Prostate gland (tissue), 2 donors: ENCODE results near the gene SNAI3. TPM values are rescaled to one million over a fixed set of nuclear protein-coding genes. Genes with fewer than 3 reads are reported as not detected.
A peak's percentile ranks its signal among the peaks of the same experiment; 100 is the strongest.

Experiments used
- DNase-seq: peaks from one replicate; pipeline ENCODE4 v3.0.0-alpha.2; 2019; ENCODE audit warnings: low spot score
- H3K27ac ChIP-seq, 2 donors: fragments of 200-600 bp; sonication (generic); 2 replicates each; pipeline ENCODE4 v1.5.1; 2017 to 2019
- H3K27me3 ChIP-seq: fragments of 200-600 bp; sonication (generic); replicated peaks from 2 replicates; pipeline ENCODE4 v1.5.1; 2019; ENCODE audit not compliant: insufficient read depth
- H3K36me3 ChIP-seq, 2 donors: fragments of 200-600 bp; sonication (generic); 1 replicate in 1 of 2; 2 replicates in 1 of 2; pipeline versions ENCODE4 v1.5.1 to v1.8.1; 2017 to 2019
- H3K4me1 ChIP-seq: fragments of 200-600 bp; sonication (generic); replicated peaks from 2 replicates; pipeline ENCODE4 v1.5.1; 2019
- H3K4me3 ChIP-seq, 2 donors: fragments of 200-600 bp; sonication (generic); 2 replicates each; pipeline ENCODE4 v1.5.1; 2017 to 2019
- H3K9me3 ChIP-seq: fragments of 200-600 bp; sonication (generic); 2 replicates; pipeline ENCODE4 v1.5.1; 2017
- CTCF ChIP-seq, 4 experiments: fragments of 200-600 bp in 2 of 4; fragments of 450-650 bp in 2 of 4; sonication (generic) in 2 of 4; IDR thresholded peaks; 1 replicate in 3 of 4; 2 replicates in 1 of 4; pipeline ENCODE4 v1.5.1; 2016 to 2019; ENCODE audit warnings: antibody characterized with exemption in 4 of 4, mild to moderate bottlenecking in 2 of 4, moderate library complexity in 2 of 4
- POLR2A ChIP-seq: fragments of 450-650 bp; IDR thresholded peaks from one replicate; pipeline ENCODE4 v1.6.1; 2016; ENCODE audit warnings: antibody characterized with exemption, mild to moderate bottlenecking
- POLR2AphosphoS5 ChIP-seq: sonication (generic); formaldehyde crosslinking; IDR thresholded peaks from one replicate; pipeline ENCODE4 v1.6.1; 2017; ENCODE audit warnings: antibody characterized with exemption
- WGBS: methylation state at CpG from one replicate; pipeline ENCODE4 v1.1.5; 2018; 5-methylcytosine and 5-hydroxymethylcytosine counted together
- intact Hi-C: fragments of 100-400 bp; cut with DNase I; formaldehyde crosslinking; loops from one replicate; pipeline ENCODE4 v1.14.2; 2022
- total RNA-seq, 2 donors: library from RNA; depleted of rRNA; stranded (reverse); fragments of >200 nt; gene quantifications; one replicate each; pipeline ENCODE4 v1.1.0, GENCODE V29; 2016

The SNAI3 gene
- total RNA-seq, 2 donors from 2014 or later, result 0.46 to 2.8 TPM

- TF ChIP-seq CTCF (IDR thresholded peaks at IDR 0.05) (no peak), POLR2A (no peak)
- intact Hi-C loops, result no loop called here
- no peak for DNase-seq
- 20% methylated on average over 37 of the region's 37 CpGs for WGBS
- Histone ChIP-seq H3K36me3 (peaks cover 0 to 5% of the 10 kb centered on the region in 2 donors), H3K27ac (peak overlapping the region; percentile 13 to 26), H3K4me1 (no peaks in the 10 kb centered on the region), H3K4me3 (peak overlapping the region; percentile 46 to 57), H3K27me3 (no peaks in the 10 kb centered on the region), H3K9me3 (no peaks in the 10 kb centered on the region)
These were observed 36.2 kb downstream of the SNAI3 start for GRCh38 chr16:88649924-88650748.

DNA sequence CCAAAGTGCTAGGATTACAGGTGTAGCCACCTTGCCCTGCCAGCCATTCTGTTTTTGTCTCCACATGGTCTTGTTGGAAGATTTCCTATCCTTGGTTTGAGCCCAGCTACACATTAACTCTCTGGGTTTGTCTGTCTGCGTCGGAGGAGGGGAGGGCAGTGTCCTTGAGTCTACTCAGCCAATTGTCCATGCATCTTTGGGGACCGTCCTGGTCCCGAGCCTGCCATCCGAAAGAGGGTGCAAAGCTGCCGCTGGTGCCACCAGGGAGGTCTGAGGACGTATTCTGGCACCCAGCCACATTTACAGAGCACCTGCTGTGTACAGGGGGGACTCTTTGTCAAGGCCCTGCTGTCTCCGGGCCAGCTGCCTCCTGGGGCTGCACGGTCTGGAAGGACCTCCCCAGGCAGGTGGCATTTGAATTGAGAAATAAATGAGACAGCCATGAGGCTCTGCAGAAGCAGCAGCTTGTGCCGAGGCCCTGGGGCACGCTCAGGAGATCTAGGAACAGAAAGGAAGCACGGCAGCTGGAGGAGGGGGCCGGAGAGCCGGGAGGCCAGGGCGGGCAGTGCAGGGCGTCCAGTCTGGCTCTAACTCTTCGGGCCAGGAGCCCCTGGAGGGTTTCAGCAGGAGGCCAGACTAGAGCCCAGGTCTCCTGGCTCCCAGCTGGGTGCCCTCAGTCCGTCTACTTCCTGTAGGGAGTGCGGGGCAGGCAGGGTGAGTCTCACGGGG lies 36.9 kb downstream of the SNAI3 start:
- H3K36me3 ChIP-seq, result peaks cover 0 to under 1% of the 10 kb centered on the region in 2 donors
- WGBS, result 81% methylated on average over 18 of the region's 20 CpGs
- H3K27ac ChIP-seq, result no peak overlapping the region
- no peak for DNase-seq
- no peak overlapping the region for H3K4me3 ChIP-seq
- H3K27me3 ChIP-seq, result no peaks in the 10 kb centered on the region
- H3K9me3 ChIP-seq, result no peaks in the 10 kb centered on the region
- TF ChIP-seq CTCF (IDR thresholded peaks at IDR 0.05), result no peak
- no peak for TF ChIP-seq POLR2AphosphoS5
- no peak for TF ChIP-seq POLR2A
- no peaks in the 10 kb centered on the region for H3K4me1 ChIP-seq
- intact Hi-C loops, result no loop called here

GRCh38 chr16:88647178-88648070 lies 38.9 kb downstream of the SNAI3 start:
- H3K27me3 ChIP-seq, result no peaks in the 10 kb centered on the region
- no peaks in the 10 kb centered on the region for H3K36me3 ChIP-seq
- no peak for DNase-seq
- 91% methylated on average over 22 of the region's 22 CpGs for WGBS
- no peak overlapping the region for H3K27ac ChIP-seq
- intact Hi-C loops, result no loop called here
- H3K4me3 ChIP-seq, result no peak overlapping the region
- no peaks in the 10 kb centered on the region for H3K9me3 ChIP-seq
- no peak for TF ChIP-seq POLR2AphosphoS5
- no peaks in the 10 kb centered on the region for H3K4me1 ChIP-seq

DNA sequence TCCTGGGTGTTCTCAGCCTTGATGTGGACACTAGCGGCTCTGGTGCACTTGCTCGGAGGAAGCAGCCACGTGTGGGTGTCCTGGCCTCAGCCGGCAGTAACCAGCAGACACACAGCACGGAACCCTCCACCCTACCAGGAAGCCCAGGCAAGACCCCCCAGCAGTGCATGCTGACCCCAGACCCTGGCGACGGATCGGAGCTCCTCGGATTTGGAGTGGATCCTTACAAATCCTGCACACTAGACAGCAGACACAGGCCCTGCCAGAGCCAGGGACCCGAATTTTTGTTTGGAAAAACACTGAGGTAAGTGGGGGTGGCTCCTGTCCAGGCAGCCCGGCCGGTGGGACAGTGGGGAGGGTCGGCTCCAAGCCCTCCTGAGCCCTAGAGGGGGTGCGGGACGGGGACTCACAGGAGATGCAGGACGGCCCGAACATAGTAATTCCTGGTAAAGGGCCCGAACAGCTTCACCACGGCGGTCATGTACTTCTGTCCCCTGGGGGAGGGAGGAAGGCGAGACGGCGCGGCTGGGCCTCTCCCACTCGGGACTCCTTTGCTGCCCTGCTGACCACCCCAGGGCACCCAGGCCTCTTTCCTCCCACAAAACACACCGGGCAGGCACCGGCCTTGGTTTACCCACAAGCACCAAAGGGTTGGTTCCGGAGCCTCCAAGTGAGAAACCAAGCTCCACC lies 39.8 kb downstream of the SNAI3 start:
- no peaks in the 10 kb centered on the region for H3K4me1 ChIP-seq
- intact Hi-C loops, result no loop called here
- WGBS, result 89% methylated on average over 28 of the region's 28 CpGs

More for the DNA sequence above, 39.8 kb downstream of the SNAI3 start:
- TF ChIP-seq POLR2AphosphoS5, result no peak
- TF ChIP-seq CTCF (IDR thresholded peaks at IDR 0.05), result no peak
- no peak for TF ChIP-seq POLR2A
- Histone ChIP-seq H3K36me3 (no peaks in the 10 kb centered on the region), H3K27me3 (no peaks in the 10 kb centered on the region), H3K4me3 (no peak overlapping the region), H3K9me3 (no peaks in the 10 kb centered on the region), H3K27ac (no peak overlapping the region)
- no peak for DNase-seq
